HCT116 (cell line): Measurements from ENCODE around the gene RPL37A. TPM values are rescaled to one million over a fixed set of nuclear protein-coding genes. Genes with fewer than 3 reads are reported as not detected.

Source experiments
- ATAC-seq: fragments of 200-7000 bp; cut with Tn5 transposase; 2 replicates; pipeline ENCODE4 v1.9.1; 2020; ENCODE audit warnings: mild to moderate bottlenecking, moderate library complexity
- BruUV-seq: library from RNA; stranded (reverse); fragments of 400-500 nt; replicated peaks from 2 replicates; lab custom pipeline; 2021; lab: Mats Ljungman, UMichigan
- CTCF ChIA-PET: fragments of 300-600 bp; sonication (Branson Sonifier 250); formaldehyde crosslinking; loops from one replicate; lab custom pipeline; 2021; ENCODE audit warnings: antibody characterized with exemption; lab: Charles Lee
- POLR2A ChIA-PET: fragments of 300-600, 350-600 bp; sonication (Branson Sonifier 250); formaldehyde crosslinking; loops from one replicate; lab custom pipeline; 2021; ENCODE audit warnings: antibody characterized with exemption; lab: Charles Lee
- RAD21 ChIA-PET, 2 experiments: fragments of 300-600 bp; sonication (Branson Sonifier 250); formaldehyde crosslinking; loops; one replicate each; lab custom pipeline; 2023; ENCODE audit warnings: low total read pairs in 2 of 2; ENCODE audit not compliant: uncharacterized antibody in 2 of 2, unreplicated experiment in 2 of 2, low non-redundant PET in 1 of 2; lab: Charles Lee
- DNase-seq: peaks from one replicate; pipeline ENCODE4 v3.0.0-alpha.2; 2010; ENCODE audit warnings: low read depth, low spot score
- H2AFZ ChIP-seq: fragments of 200-600 bp; shearing (Covaris generic), sonication (generic); 2 replicates; pipeline ENCODE4 v1.6.1; 2017; ENCODE audit warnings: low read depth, mixed run types, mixed read lengths, antibody characterized with exemption, low read length; ENCODE audit not compliant: poor library complexity, severe bottlenecking
- H3K27ac ChIP-seq: 2 replicates; pipeline ENCODE4 v1.5.1; 2012; ENCODE audit warnings: low read depth, low read length
- H3K27me3 ChIP-seq: fragments of 200-600 bp; sonication (generic); 2 replicates; pipeline ENCODE4 v1.6.1; 2016; ENCODE audit warnings: mixed run types, low read length, mixed read lengths; ENCODE audit not compliant: insufficient read depth
- H3K36me3 ChIP-seq, 2 experiments: fragments of 200-500 bp in 1 of 2; fragments of 200-600 bp in 1 of 2; sonication (Bioruptor generic) in 1 of 2; sonication (generic) in 1 of 2; 2 replicates each; pipeline versions ENCODE4 v1.5.1 to v1.6.1; 2014 to 2016; ENCODE audit warnings: low read length in 2 of 2, inconsistent platforms in 1 of 2, mixed read lengths in 1 of 2, mixed run types in 1 of 2; ENCODE audit not compliant: insufficient read depth in 2 of 2, control insufficient read depth in 1 of 2
- H3K4me1 ChIP-seq, 2 experiments: fragments of 200-600 bp in 1 of 2; sonication (generic) in 1 of 2; 2 replicates each; pipeline versions ENCODE4 v1.5.1 to v1.6.1; 2012 to 2017; ENCODE audit warnings: low read length in 2 of 2, inconsistent platforms in 1 of 2, mild to moderate bottlenecking in 1 of 2, mixed read lengths in 1 of 2, mixed run types in 1 of 2, moderate library complexity in 1 of 2; ENCODE audit not compliant: insufficient read depth in 2 of 2, control insufficient read depth in 1 of 2
- H3K4me2 ChIP-seq: fragments of 200-600 bp; sonication (generic); 2 replicates; pipeline ENCODE4 v1.6.1; 2017; ENCODE audit warnings: mixed run types, low read length, mixed read lengths
- H3K4me3 ChIP-seq, 2 experiments: fragments of 200-600 bp in 1 of 2; sonication (generic) in 1 of 2; replicated peaks in 1 of 2; 2 replicates each; pipeline ENCODE4 v1.5.1; 2011 to 2016; ENCODE audit warnings: low read length in 2 of 2, control low read depth in 1 of 2, low read depth in 1 of 2, mild to moderate bottlenecking in 1 of 2, mixed read lengths in 1 of 2, mixed run types in 1 of 2
- H3K79me2 ChIP-seq: fragments of 200-600 bp; sonication (generic); 2 replicates; pipeline ENCODE4 v1.6.1; 2017; ENCODE audit warnings: mild to moderate bottlenecking, mixed run types, low read length, moderate library complexity, mixed read lengths; ENCODE audit not compliant: insufficient read depth
- H3K9ac ChIP-seq: fragments of 200-600 bp; sonication (generic); 2 replicates; pipeline ENCODE4 v1.6.1; 2016; ENCODE audit warnings: low read length, mixed read lengths
- H3K9me2 ChIP-seq: fragments of 200-600 bp; sonication (generic), shearing (Covaris generic); 2 replicates; pipeline ENCODE4 v1.6.1; 2017; ENCODE audit warnings: mixed run types, mild to moderate bottlenecking, moderate library complexity; ENCODE audit not compliant: insufficient read depth
- H3K9me3 ChIP-seq, 2 experiments: fragments of 200-500 bp in 1 of 2; fragments of 200-600 bp in 1 of 2; sonication (Bioruptor generic) in 1 of 2; sonication (generic) in 1 of 2; 2 replicates each; pipeline ENCODE4 v1.6.1; 2014 to 2017; ENCODE audit warnings: low read length in 2 of 2, mixed read lengths in 2 of 2, inconsistent platforms in 1 of 2, low read depth in 1 of 2, mild to moderate bottlenecking in 1 of 2, mixed run types in 1 of 2, moderate library complexity in 1 of 2; ENCODE audit not compliant: control insufficient read depth in 1 of 2, insufficient read depth in 1 of 2
- H4K20me1 ChIP-seq: fragments of 200-600 bp; sonication (generic), shearing (Covaris generic); 2 replicates; pipeline ENCODE4 v1.6.1; 2017; ENCODE audit warnings: mixed run types, mild to moderate bottlenecking, moderate library complexity; ENCODE audit not compliant: insufficient read depth
- CTCF ChIP-seq, 3 experiments: fragments of 200-600 bp in 1 of 3; sonication (generic) in 1 of 3; IDR thresholded peaks in 2 of 3; conservative IDR thresholded peaks in 1 of 3; 2 replicates each; pipeline ENCODE4 v1.5.1; 2012 to 2017; ENCODE audit warnings: low read depth in 2 of 3, low read length in 2 of 3, antibody characterized with exemption in 1 of 3, borderline replicate concordance in 1 of 3, control low read depth in 1 of 3, mild to moderate bottlenecking in 1 of 3, mixed read lengths in 1 of 3, mixed run types in 1 of 3, moderate library complexity in 1 of 3; ENCODE audit not compliant: insufficient read depth in 1 of 3
- EGR1 ChIP-seq: IDR thresholded peaks from 2 replicates; pipeline ENCODE4 v1.6.1; 2012; ENCODE audit warnings: low read depth
- ELF1 ChIP-seq: IDR thresholded peaks from 2 replicates; pipeline ENCODE4 v1.6.1; 2012; ENCODE audit warnings: low read depth, borderline replicate concordance
- EZH2 ChIP-seq: fragments of 200-600 bp; sonication (generic); IDR thresholded peaks from 2 replicates; pipeline ENCODE4 v1.6.1; 2017; ENCODE audit warnings: antibody characterized with exemption, mixed run types
- FOSL1 ChIP-seq: IDR thresholded peaks from 2 replicates; pipeline ENCODE4 v1.6.1; 2012; ENCODE audit warnings: low read depth
- JUND ChIP-seq: IDR thresholded peaks from 2 replicates; pipeline ENCODE4 v1.6.1; 2012
- MAX ChIP-seq: IDR thresholded peaks from 2 replicates; pipeline ENCODE4 v1.6.1; 2012
- POLR2A ChIP-seq: IDR thresholded peaks from 2 replicates; pipeline ENCODE4 v1.7.0; 2011; ENCODE audit warnings: borderline replicate concordance; ENCODE audit not compliant: insufficient read depth, insufficient read length; ENCODE audit errors: extremely low read depth
- POLR2AphosphoS5 ChIP-seq: IDR thresholded peaks from 2 replicates; pipeline ENCODE4 v1.6.1; 2011; ENCODE audit warnings: mild to moderate bottlenecking, low read depth, low read length, moderate library complexity
- RAD21 ChIP-seq: IDR thresholded peaks from 2 replicates; pipeline ENCODE4 v1.6.1; 2012; ENCODE audit warnings: low read depth, mild to moderate bottlenecking
- REST ChIP-seq: IDR thresholded peaks from 2 replicates; pipeline ENCODE4 v1.6.1; 2012; ENCODE audit warnings: low read depth
- SP1 ChIP-seq: IDR thresholded peaks from 2 replicates; pipeline ENCODE4 v1.6.1; 2012; ENCODE audit warnings: low read depth
- SRF ChIP-seq: IDR thresholded peaks from 2 replicates; pipeline ENCODE4 v1.6.1; 2012; ENCODE audit warnings: low read depth
- TCF7L2 ChIP-seq: IDR thresholded peaks from 2 replicates; pipeline ENCODE4 v1.7.0; 2011; ENCODE audit warnings: borderline replicate concordance, inconsistent platforms; ENCODE audit not compliant: insufficient read depth, insufficient read length; ENCODE audit errors: extremely low read depth
- YY1 ChIP-seq: IDR thresholded peaks from 2 replicates; pipeline ENCODE4 v1.6.1; 2011; ENCODE audit warnings: low read length, low read depth, moderate library complexity, mild to moderate bottlenecking; ENCODE audit not compliant: insufficient replicate concordance; ENCODE audit errors: extremely low read depth
- ZBTB33 ChIP-seq: IDR thresholded peaks from 2 replicates; pipeline ENCODE4 v1.6.1; 2011; ENCODE audit warnings: mild to moderate bottlenecking, low read length, moderate library complexity; ENCODE audit not compliant: insufficient replicate concordance; ENCODE audit errors: extremely low read depth
- ZFX ChIP-seq: fragments of 450-650 bp; IDR thresholded peaks from 2 replicates; pipeline ENCODE4 v1.6.1; 2017
- ZNF274 ChIP-seq: fragments of 200-500 bp; sonication (Bioruptor generic); IDR thresholded peaks from 2 replicates; pipeline ENCODE4 v1.6.1; 2014; ENCODE audit warnings: mild to moderate bottlenecking, low read depth, low read length, inconsistent platforms
- intact Hi-C: fragments of 100-400 bp; cut with micrococcal nuclease; formaldehyde crosslinking; loops from 2 replicates; pipeline ENCODE4 v1.10.0; 2022
- total RNA-seq: library from RNA; stranded (reverse); gene quantifications from one replicate; pipeline ENCODE4 v1.2.1, GENCODE V29; 2021; ENCODE audit not compliant: unreplicated experiment

The RPL37A gene
- total RNA-seq, 1 experiment from 2014 or later = 3,018 TPM

- ChIA-PET RAD21 (no interaction called here), POLR2A (no interaction called here), CTCF (no interaction called here)
- Histone ChIP-seq H3K27ac (no peak overlapping the region), H4K20me1 (no peaks in the 10 kb centered on the region), H3K9ac (no peak overlapping the region), H3K4me3 (no peak overlapping the region), H3K27me3 (no peaks in the 10 kb centered on the region), H3K4me2 (no peak overlapping the region), H3K79me2 (no peaks in the 10 kb centered on the region), H3K9me3 (no peaks in the 10 kb centered on the region), H2AFZ (no peak overlapping the region), H3K4me1 (peaks cover 4 to 9% of the 10 kb centered on the region in 2 experiments; a peak in 2 of 4 replicates), H3K36me3 (no peaks in the 10 kb centered on the region), H3K9me2 (no peaks in the 10 kb centered on the region)
- no peak for DNase-seq
- ATAC-seq = no peak
- intact Hi-C loops = no loop called here
- BruUV-seq = no TSS peak
- TF ChIP-seq POLR2A = no peak
- no peak for TF ChIP-seq RAD21
- TF ChIP-seq YY1 = no peak
- no peak for TF ChIP-seq ZFX
- TF ChIP-seq POLR2AphosphoS5 = no peak
- TF ChIP-seq MAX = no peak
- no peak for TF ChIP-seq REST
- TF ChIP-seq EZH2 = no peak
- TF ChIP-seq TCF7L2 = no peak
- TF ChIP-seq ZNF274 = no peak
- TF ChIP-seq FOSL1 = no peak
- TF ChIP-seq JUND = no peak
- TF ChIP-seq SRF = no peak
- no peak for TF ChIP-seq CTCF (IDR thresholded peaks at IDR 0.05 in 2 of 3, conservative IDR thresholded peaks at IDR 0.05 in 1 of 3; ENCODE audit: borderline replicate concordance in 1 of 3, insufficient read depth in 1 of 3, low read depth in 2 of 3, low read length in 2 of 3)
- TF ChIP-seq EGR1 = no peak
- no peak for TF ChIP-seq SP1
- no peak for TF ChIP-seq ELF1
- TF ChIP-seq ZBTB33 = no peak
Measured at GRCh38 chr2:216553093-216553478, 54.4 kb downstream of the RPL37A start.
